Activated naive CD4-positive, alpha-beta T cell treated with anti-CD3 and anti-CD28 coated beads, Interleukin-2, amount 50 U/mL, for 24 hours (primary cell): ENCODE results near the gene ZNF521.

ENCODE experiments used
- H3K27ac Mint-ChIP-seq: one replicate; pipeline ENCODE4 v1.8.0; 2021; ENCODE audit warnings: mild to moderate bottlenecking, mixed read lengths
- H3K27me3 Mint-ChIP-seq: one replicate; pipeline ENCODE4 v1.8.0; 2021; ENCODE audit warnings: mixed read lengths
- H3K36me3 Mint-ChIP-seq: one replicate; pipeline ENCODE4 v1.8.0; 2021; ENCODE audit warnings: mixed read lengths
- H3K4me1 Mint-ChIP-seq: one replicate; pipeline ENCODE4 v1.8.0; 2021; ENCODE audit warnings: mixed read lengths
- H3K4me3 Mint-ChIP-seq: one replicate; pipeline ENCODE4 v1.8.0; 2021; ENCODE audit warnings: mild to moderate bottlenecking, mixed read lengths
- H3K9me3 Mint-ChIP-seq: one replicate; pipeline ENCODE4 v1.8.0; 2021; ENCODE audit warnings: mixed read lengths

ZNF521 gene

GRCh38 chr18:25351777-25352628 lies at the start of gene ZNF521:
ZNF521 (minus strand) TSS chr18:25352166; CDS start chr18:25350946, 1,220 bp downstream.
- Mint-ChIP-seq H3K27ac (no peak within 1 kb of the TSS), H3K4me3 (peak within 1 kb of the TSS; percentile 78), H3K4me1 (peaks cover 15% of the 10 kb centered on the region), H3K9me3 (no peaks in the 10 kb centered on the region), H3K36me3 (peaks cover 2% of the 10 kb centered on the region), H3K27me3 (peaks cover 45% of the 10 kb centered on the region)

DNA sequence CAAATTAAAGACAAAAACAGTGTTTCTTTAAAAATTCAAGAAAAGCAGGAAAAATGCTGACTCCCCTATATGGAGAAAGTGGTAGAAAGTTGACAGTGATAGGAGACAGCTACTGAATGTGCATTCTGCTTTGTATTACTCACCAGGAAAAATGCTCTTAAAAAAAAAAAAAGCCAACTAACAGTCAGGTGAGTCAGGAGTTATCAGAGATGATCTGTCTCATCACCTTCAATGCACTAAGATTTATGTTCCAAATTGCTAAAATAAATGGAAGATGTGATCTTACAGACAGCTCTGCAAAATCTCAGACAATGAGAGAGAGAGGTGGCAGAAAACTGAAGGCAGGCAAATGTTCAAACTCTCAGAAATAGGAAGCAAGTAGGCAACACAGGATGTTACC lies 47.6 kb upstream of the ZNF521 start:
- no peak overlapping the region for H3K27ac Mint-ChIP-seq
- no peaks in the 10 kb centered on the region for H3K27me3 Mint-ChIP-seq
- no peaks in the 10 kb centered on the region for H3K4me1 Mint-ChIP-seq
- H3K36me3 Mint-ChIP-seq, result no peaks in the 10 kb centered on the region
- H3K4me3 Mint-ChIP-seq, result no peak overlapping the region
- peaks cover 5% of the 10 kb centered on the region for H3K9me3 Mint-ChIP-seq

DNA sequence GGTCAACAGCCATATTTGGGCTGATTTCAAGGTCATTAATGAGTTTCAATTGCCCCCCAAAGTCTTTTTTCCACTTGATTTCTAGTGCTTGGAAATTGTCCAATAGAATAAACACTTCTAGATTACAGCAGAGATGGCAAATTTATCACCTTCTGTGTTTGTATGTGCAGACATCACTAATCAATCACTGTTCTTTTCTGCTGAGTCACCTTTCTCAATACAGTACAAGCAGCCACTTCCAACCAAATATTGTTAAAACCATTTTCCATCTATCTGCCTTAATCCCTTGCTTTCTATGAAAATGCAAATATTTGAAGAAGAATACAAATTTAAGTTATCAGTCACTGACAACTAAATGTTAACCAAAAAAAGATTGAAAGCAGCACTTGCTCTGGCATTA lies 40.2 kb upstream of the ZNF521 start:
- Mint-ChIP-seq H3K4me3 (no peak overlapping the region), H3K27ac (no peak overlapping the region), H3K4me1 (no peaks in the 10 kb centered on the region), H3K27me3 (no peaks in the 10 kb centered on the region), H3K36me3 (no peaks in the 10 kb centered on the region), H3K9me3 (peaks cover 5% of the 10 kb centered on the region)

DNA sequence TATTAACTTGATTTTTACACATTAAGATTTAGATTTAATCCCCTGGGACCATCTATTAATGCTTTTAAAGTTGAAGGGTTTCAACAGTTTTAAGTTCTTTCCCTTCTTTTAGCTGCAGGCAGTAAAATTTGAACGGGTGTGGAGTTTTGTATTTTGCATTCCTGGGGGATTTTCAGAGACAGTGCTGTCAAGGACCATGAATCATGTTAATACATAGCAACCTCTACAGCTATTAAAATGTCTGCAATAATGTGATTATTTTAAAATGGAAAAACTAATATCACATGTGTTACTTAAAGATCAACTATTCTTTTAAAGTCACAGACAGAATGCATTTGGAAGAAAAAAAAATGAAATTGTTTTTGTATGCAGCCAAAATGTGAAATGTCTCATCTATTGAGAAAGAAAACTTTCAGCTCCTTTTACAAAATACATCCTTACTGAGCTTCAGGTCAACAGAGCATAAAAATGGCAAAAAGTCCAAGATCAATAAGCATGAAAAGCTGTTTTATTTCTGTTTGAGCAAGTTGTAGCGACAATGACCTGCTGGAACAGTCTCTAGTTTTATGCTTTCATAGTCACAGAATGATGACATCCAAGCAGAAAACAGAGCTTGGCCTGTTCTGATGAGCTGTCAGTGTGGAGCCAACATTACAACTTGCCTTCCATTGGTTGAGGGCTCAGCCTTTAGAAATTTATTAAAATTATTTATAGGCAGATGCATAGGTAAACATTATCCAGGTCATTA lies 21.6 kb upstream of the ZNF521 start:
- no peaks in the 10 kb centered on the region for H3K36me3 Mint-ChIP-seq
- H3K4me1 Mint-ChIP-seq, result no peaks in the 10 kb centered on the region
- H3K9me3 Mint-ChIP-seq, result no peaks in the 10 kb centered on the region
- H3K4me3 Mint-ChIP-seq, result no peak overlapping the region
- H3K27me3 Mint-ChIP-seq, result peaks cover 7% of the 10 kb centered on the region
- no peak overlapping the region for H3K27ac Mint-ChIP-seq

DNA sequence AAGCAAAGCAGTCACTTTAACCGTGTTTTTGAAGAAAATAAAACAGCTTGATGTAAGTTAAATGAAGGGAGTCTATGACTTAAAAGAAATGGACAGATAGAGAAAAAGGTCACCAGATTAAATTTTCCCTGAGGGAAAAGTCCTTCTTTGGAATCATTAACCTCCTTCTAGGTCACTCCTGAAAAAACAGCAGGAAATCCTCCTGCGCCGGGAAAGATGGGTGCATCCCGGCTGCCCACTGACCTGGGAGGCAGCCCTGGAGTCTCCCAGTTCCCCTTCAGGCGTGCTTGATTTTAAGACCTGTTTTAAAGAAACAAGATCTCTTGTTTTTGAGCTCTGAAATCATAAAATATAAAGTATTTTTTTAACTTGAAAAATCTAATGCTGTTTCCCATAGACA lies 18.4 kb upstream of the ZNF521 start:
- Mint-ChIP-seq H3K9me3 (no peaks in the 10 kb centered on the region), H3K4me3 (no peak overlapping the region), H3K36me3 (no peaks in the 10 kb centered on the region), H3K4me1 (no peaks in the 10 kb centered on the region), H3K27ac (no peak overlapping the region), H3K27me3 (peaks cover 11% of the 10 kb centered on the region)

DNA sequence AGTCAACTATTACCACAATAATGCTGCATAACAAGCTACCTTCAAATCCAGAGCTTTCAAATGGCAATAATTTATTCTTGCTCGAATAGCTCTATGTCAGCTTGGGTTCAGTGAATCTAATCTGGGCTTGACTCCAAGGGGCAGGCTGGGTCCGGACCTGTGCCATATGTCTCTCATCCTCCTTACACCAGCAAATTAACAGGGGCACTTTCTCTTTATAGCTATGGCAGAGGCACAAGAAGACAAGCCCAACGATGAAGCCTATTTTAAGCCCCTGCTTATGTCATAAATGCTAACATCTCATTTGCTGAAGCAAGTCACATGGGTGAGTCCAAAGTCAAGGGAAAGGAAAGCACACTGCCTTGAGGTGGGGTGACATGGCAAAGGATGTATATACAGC lies 13.3 kb upstream of the ZNF521 start:
- Mint-ChIP-seq H3K27ac (no peak overlapping the region), H3K4me3 (no peak overlapping the region), H3K4me1 (no peaks in the 10 kb centered on the region), H3K27me3 (peaks cover 25% of the 10 kb centered on the region), H3K9me3 (peaks cover 8% of the 10 kb centered on the region), H3K36me3 (no peaks in the 10 kb centered on the region)

GRCh38 chr18:25364732-25365131 lies 12.8 kb upstream of the ZNF521 start:
- Mint-ChIP-seq H3K27me3 (peaks cover 24% of the 10 kb centered on the region), H3K4me3 (no peak overlapping the region), H3K36me3 (no peaks in the 10 kb centered on the region), H3K27ac (no peak overlapping the region), H3K9me3 (peaks cover 8% of the 10 kb centered on the region), H3K4me1 (no peaks in the 10 kb centered on the region)

DNA sequence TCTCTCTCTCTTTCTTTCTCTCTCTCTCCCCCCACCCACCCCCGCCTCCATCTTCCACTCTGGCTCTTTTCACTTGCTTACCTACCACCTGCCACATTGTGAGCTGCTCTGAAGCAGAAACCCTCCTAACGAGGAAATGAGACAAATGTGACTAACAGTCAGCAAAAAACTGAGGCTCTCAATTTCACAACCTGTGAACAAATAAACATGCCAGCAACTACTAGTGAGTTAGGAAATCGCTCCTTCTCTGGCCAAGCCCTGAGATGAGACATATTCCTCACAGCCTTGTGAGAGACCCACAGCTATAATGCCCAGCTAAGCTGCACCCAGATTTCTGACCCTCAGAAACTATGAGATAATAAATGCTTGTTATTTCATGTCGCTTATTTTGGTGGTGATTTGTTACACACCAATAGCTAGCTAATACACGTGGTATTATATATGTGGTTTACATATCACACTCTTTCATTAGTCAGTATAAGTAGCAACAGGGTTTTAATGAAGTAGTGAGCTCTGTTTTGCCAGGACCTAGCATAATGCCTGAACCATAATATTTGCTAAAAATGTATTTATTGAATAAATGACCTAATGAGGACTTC lies 8.4 kb upstream of the ZNF521 start:
- H3K27me3 Mint-ChIP-seq, result peaks cover 21% of the 10 kb centered on the region

DNA sequence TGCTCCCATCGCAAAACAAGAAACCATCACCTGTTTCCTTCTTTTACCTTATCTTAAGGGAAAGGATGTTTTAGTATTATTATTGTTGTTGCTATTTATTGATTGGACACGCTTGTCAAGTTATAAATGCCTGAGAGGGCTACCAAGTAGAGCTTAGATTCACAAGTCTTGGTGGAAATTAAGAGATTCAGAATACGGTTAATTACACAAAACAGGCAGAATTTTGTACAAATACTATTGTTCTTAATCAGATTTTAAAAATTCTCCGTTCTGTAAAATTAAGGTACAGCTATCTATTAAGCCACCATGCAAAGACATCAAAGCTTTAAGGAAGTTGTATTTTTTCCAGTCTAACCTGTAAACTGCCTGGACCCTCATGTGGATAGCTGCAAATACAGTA lies 1.1 kb upstream of the ZNF521 start:
- Mint-ChIP-seq H3K36me3 (peaks cover 2% of the 10 kb centered on the region), H3K9me3 (no peaks in the 10 kb centered on the region), H3K27me3 (peaks cover 36% of the 10 kb centered on the region), H3K4me1 (peaks cover 15% of the 10 kb centered on the region), H3K4me3 (no peak overlapping the region), H3K27ac (no peak overlapping the region)

More for the DNA sequence above, 8.4 kb upstream of the ZNF521 start:
- H3K27ac Mint-ChIP-seq, result no peak overlapping the region
- no peaks in the 10 kb centered on the region for H3K4me1 Mint-ChIP-seq
- peaks cover 8% of the 10 kb centered on the region for H3K9me3 Mint-ChIP-seq
- H3K36me3 Mint-ChIP-seq, result no peaks in the 10 kb centered on the region
- no peak overlapping the region for H3K4me3 Mint-ChIP-seq

- peaks cover 15% of the 10 kb centered on the region for H3K4me1 Mint-ChIP-seq
- H3K27ac Mint-ChIP-seq, result no peak overlapping the region
- H3K4me3 Mint-ChIP-seq, result peak overlapping the region; percentile 47
- peaks cover 41% of the 10 kb centered on the region for H3K27me3 Mint-ChIP-seq
- no peaks in the 10 kb centered on the region for H3K9me3 Mint-ChIP-seq
- peaks cover 2% of the 10 kb centered on the region for H3K36me3 Mint-ChIP-seq
Measured at GRCh38 chr18:25352629-25353005, 651 bp upstream of the ZNF521 start.

- Mint-ChIP-seq H3K4me3 (peak overlapping the region; percentile 78), H3K9me3 (no peaks in the 10 kb centered on the region), H3K27me3 (peaks cover 50% of the 10 kb centered on the region), H3K4me1 (peaks cover 15% of the 10 kb centered on the region), H3K27ac (no peak overlapping the region), H3K36me3 (peaks cover 2% of the 10 kb centered on the region)
Measured at GRCh38 chr18:25351280-25351775, 638 bp downstream of the ZNF521 start.

- H3K27me3 Mint-ChIP-seq, result peaks cover 51% of the 10 kb centered on the region
- no peak overlapping the region for H3K27ac Mint-ChIP-seq
- H3K4me1 Mint-ChIP-seq, result peaks cover 15% of the 10 kb centered on the region
- H3K36me3 Mint-ChIP-seq, result peaks cover 2% of the 10 kb centered on the region
- no peaks in the 10 kb centered on the region for H3K9me3 Mint-ChIP-seq
- peak overlapping the region; percentile 86 for H3K4me3 Mint-ChIP-seq
Measured at GRCh38 chr18:25350489-25351251, 1.3 kb downstream of the ZNF521 start.

- Mint-ChIP-seq H3K4me3 (peak overlapping the region; percentile 86), H3K36me3 (peaks cover 2% of the 10 kb centered on the region), H3K4me1 (peaks cover 15% of the 10 kb centered on the region), H3K27me3 (peaks cover 53% of the 10 kb centered on the region), H3K9me3 (no peaks in the 10 kb centered on the region), H3K27ac (no peak overlapping the region)
Measured at GRCh38 chr18:25349926-25350487, 2.0 kb downstream of the ZNF521 start.

DNA sequence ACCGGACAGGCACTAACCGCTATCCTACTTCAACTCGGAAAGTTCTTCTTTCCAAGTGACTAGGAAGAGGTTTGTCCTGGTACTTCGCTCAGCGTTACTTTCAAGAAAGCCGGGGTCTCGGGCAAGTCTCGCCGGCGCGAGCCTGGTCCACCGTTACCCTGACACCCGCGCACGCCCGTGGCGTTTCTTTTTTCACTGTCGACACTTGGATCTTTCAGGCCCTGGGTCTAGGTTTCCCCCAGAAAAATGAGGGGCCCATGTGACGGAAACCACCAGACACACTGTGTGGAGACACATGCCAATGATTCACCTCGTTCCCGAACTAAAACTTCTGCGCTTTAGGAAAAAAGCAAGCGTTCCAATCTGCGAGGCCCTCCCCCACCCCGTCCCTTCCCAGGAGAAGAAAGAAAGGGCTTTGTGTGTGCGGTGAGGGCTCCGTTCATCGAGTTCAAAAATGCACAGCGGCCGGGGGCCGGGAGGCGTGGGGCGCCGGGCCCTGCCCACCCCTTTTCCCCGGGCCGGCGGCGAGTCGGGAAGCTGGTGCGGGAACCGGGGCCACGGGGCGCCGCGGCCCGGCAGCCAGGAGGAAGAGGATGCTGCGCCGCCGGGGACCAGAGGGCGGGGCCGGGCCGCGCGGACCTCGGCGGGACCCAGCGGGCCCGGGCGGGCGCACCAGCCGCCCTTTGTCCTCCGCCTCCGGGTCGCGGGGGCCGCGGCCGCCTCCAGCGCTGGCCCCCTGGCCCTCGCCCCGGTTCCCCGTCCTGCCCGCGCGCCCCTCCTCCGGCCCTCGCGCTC lies 2.6 kb downstream of the ZNF521 start:
- Mint-ChIP-seq H3K27ac (no peak overlapping the region), H3K27me3 (peaks cover 57% of the 10 kb centered on the region), H3K36me3 (peaks cover 2% of the 10 kb centered on the region), H3K9me3 (no peaks in the 10 kb centered on the region), H3K4me1 (peaks cover 15% of the 10 kb centered on the region), H3K4me3 (peak overlapping the region; percentile 73)
